ENCODE measurements around the gene CASP5.

GRCh38 chr11:104964247-104964646 lies 58.7 kb downstream of the CASP5 start:
- TF ChIP-seq, protein P1, sequence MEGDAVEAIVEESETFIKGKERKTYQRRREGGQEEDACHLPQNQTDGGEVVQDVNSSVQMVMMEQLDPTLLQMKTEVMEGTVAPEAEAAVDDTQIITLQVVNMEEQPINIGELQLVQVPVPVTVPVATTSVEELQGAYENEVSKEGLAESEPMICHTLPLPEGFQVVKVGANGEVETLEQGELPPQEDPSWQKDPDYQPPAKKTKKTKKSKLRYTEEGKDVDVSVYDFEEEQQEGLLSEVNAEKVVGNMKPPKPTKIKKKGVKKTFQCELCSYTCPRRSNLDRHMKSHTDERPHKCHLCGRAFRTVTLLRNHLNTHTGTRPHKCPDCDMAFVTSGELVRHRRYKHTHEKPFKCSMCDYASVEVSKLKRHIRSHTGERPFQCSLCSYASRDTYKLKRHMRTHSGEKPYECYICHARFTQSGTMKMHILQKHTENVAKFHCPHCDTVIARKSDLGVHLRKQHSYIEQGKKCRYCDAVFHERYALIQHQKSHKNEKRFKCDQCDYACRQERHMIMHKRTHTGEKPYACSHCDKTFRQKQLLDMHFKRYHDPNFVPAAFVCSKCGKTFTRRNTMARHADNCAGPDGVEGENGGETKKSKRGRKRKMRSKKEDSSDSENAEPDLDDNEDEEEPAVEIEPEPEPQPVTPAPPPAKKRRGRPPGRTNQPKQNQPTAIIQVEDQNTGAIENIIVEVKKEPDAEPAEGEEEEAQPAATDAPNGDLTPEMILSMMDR (conservative IDR thresholded peaks at IDR 0.05; ENCODE audit: low read depth, low read length): no peak
- TF ChIP-seq SMC3 (IDR thresholded peaks at IDR 0.05; ENCODE audit: low read depth, low read length): no peak

All from IMR-90 (cell line).